ENCODE data around the gene IMPG2.

DNA sequence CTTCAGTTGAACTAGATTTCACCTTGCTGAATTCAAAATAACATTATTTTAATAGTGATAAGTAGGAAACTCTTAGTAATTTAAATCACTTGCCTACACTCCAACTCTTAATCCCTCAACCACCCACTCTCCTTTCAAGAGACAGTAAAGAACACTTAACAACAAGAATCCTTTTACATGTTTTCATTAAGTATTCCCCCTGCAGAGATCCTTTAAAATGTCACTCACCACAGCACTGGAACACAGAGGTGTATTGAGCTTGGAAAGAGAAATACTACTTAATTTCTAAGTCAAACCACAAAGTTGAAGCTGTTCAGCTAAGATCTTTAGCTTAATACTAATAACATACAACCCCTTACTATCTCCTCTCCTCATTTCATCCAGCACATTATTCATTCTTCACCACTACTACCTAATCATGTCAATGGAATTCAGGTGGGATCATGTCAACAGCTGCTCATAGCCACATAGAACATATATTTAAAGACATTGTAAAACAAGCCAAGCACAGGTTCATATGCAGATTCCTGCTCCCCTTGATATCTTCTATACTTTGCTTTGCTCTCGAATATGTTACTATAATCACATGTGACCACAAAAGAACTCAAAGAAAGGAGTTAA is 40.5 kb downstream of the IMPG2 start:
- TF ChIP-seq, protein P1, sequence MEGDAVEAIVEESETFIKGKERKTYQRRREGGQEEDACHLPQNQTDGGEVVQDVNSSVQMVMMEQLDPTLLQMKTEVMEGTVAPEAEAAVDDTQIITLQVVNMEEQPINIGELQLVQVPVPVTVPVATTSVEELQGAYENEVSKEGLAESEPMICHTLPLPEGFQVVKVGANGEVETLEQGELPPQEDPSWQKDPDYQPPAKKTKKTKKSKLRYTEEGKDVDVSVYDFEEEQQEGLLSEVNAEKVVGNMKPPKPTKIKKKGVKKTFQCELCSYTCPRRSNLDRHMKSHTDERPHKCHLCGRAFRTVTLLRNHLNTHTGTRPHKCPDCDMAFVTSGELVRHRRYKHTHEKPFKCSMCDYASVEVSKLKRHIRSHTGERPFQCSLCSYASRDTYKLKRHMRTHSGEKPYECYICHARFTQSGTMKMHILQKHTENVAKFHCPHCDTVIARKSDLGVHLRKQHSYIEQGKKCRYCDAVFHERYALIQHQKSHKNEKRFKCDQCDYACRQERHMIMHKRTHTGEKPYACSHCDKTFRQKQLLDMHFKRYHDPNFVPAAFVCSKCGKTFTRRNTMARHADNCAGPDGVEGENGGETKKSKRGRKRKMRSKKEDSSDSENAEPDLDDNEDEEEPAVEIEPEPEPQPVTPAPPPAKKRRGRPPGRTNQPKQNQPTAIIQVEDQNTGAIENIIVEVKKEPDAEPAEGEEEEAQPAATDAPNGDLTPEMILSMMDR (IDR thresholded peaks at IDR 0.05) = no peak
- TF ChIP-seq POLR2A (IDR thresholded peaks at IDR 0.05) = no peak
- TF ChIP-seq POLR2AphosphoS5 (IDR thresholded peaks at IDR 0.05) = no peak
